NCI-H1105 treated with DMSO at 0.1 percent for 48 hours (cell line): ENCODE measurements around the gene RAB44.

Source experiments
- DNase-seq: peaks from one replicate; lab custom pipeline; 2025; lab: John Stamatoyannopoulos, UW

RAB44 gene

GRCh38 chr6:36776167-36776566 is 78.5 kb downstream of the RAB44 start:
- DNase-seq = no peak

- DNase-seq = no peak
Observed at GRCh38 chr6:36777801-36778200, 80.2 kb downstream of the RAB44 start.

GRCh38 chr6:36779227-36779626 is 81.6 kb downstream of the RAB44 start:
- DNase-seq = no peak

GRCh38 chr6:36780442-36781177 is 83.0 kb downstream of the RAB44 start:
- no peak for DNase-seq

- no peak for DNase-seq
Observed at GRCh38 chr6:36781669-36782068, 84.0 kb downstream of the RAB44 start.
